WTC11 (cell line): ENCODE results near the gene TSR3. TPM values are rescaled to one million over a fixed set of nuclear protein-coding genes. Genes with fewer than 3 reads are reported as not detected.

ENCODE experiments used
- ATAC-seq: fragments of 200-7000 bp; cut with Tn5 transposase; 2 replicates; pipeline ENCODE4 v1.10.0; 2021; ENCODE audit warnings: mild to moderate bottlenecking, moderate library complexity
- CTCF ChIA-PET: fragments of 300-600 bp; sonication (Branson Sonifier 250); formaldehyde crosslinking; loops from one replicate; lab custom pipeline; 2021; ENCODE audit warnings: antibody characterized with exemption; lab: Charles Lee
- POLR2A ChIA-PET: fragments of 350-600 bp; sonication (Branson Sonifier 250); formaldehyde crosslinking; loops from one replicate; lab custom pipeline; 2021; ENCODE audit warnings: antibody characterized with exemption; lab: Charles Lee
- DNase-seq: peaks from one replicate; pipeline ENCODE4 v3.0.0; 2021; ENCODE audit warnings: low spot score
- H3K27ac Mint-ChIP-seq: 2 replicates; pipeline ENCODE4 v1.8.0; 2021; ENCODE audit warnings: mixed read lengths
- H3K27me3 Mint-ChIP-seq: 2 replicates; pipeline ENCODE4 v1.8.0; 2021; ENCODE audit warnings: low read depth, mild to moderate bottlenecking, moderate library complexity, mixed read lengths
- H3K36me3 Mint-ChIP-seq: 2 replicates; pipeline ENCODE4 v1.8.0; 2021; ENCODE audit warnings: mixed read lengths
- H3K4me1 Mint-ChIP-seq: 2 replicates; pipeline ENCODE4 v1.8.0; 2022; ENCODE audit warnings: mixed read lengths
- H3K4me3 Mint-ChIP-seq: 2 replicates; pipeline ENCODE4 v1.8.0; 2021; ENCODE audit warnings: mild to moderate bottlenecking, moderate library complexity, mixed read lengths
- H3K9me3 Mint-ChIP-seq: 2 replicates; pipeline ENCODE4 v1.8.0; 2021; ENCODE audit warnings: mixed read lengths
- ATF1 ChIP-seq: sonication (generic); formaldehyde crosslinking; IDR thresholded peaks from 2 replicates; pipeline ENCODE4 v1.8.1; 2023; ENCODE audit warnings: mild to moderate bottlenecking, moderate library complexity, missing genetic modification reagents
- EMX1 ChIP-seq: fragments of 250-450 bp; sonication (Bioruptor Pico); IDR thresholded peaks from 2 replicates; pipeline ENCODE4 v1.8.0; 2021; ENCODE audit warnings: mild to moderate bottlenecking
- ESRRA ChIP-seq: sonication (generic); formaldehyde crosslinking; IDR thresholded peaks from 2 replicates; pipeline ENCODE4 v1.8.1; 2022; ENCODE audit warnings: mild to moderate bottlenecking, missing genetic modification reagents, borderline replicate concordance
- FOXK1 ChIP-seq: sonication (generic); formaldehyde crosslinking; IDR thresholded peaks from 2 replicates; pipeline ENCODE4 v1.8.0; 2022; ENCODE audit warnings: mild to moderate bottlenecking, moderate library complexity, missing genetic modification reagents
- IRF2 ChIP-seq: sonication (generic); formaldehyde crosslinking; IDR thresholded peaks from 2 replicates; pipeline ENCODE4 v1.8.0; 2022; ENCODE audit warnings: low read depth, missing genetic modification reagents, borderline replicate concordance
- MYBL2 ChIP-seq: sonication (generic); formaldehyde crosslinking; IDR thresholded peaks from 2 replicates; pipeline ENCODE4 v1.8.1; 2023; ENCODE audit warnings: mild to moderate bottlenecking, moderate library complexity, missing genetic modification reagents
- NR3C1 ChIP-seq: sonication (generic); formaldehyde crosslinking; conservative IDR thresholded peaks from 2 replicates; pipeline ENCODE4 v1.8.1; 2023; ENCODE audit warnings: low read depth, mild to moderate bottlenecking, missing genetic modification reagents
- SOX15 ChIP-seq: fragments of 250-450 bp; sonication (Bioruptor Pico); IDR thresholded peaks from 2 replicates; pipeline ENCODE4 v1.9.0; 2021; ENCODE audit warnings: mild to moderate bottlenecking
- TP53 ChIP-seq: sonication (generic); formaldehyde crosslinking; IDR thresholded peaks from 2 replicates; pipeline ENCODE4 v1.8.1; 2023; ENCODE audit warnings: mild to moderate bottlenecking, missing genetic modification reagents
- ZNF416 ChIP-seq: fragments of 250-450 bp; sonication (Bioruptor Pico); IDR thresholded peaks from 2 replicates; pipeline ENCODE4 v1.9.0; 2021; ENCODE audit warnings: mild to moderate bottlenecking, inconsistent platforms
- ZNF671 ChIP-seq: fragments of 250-450 bp; sonication (Bioruptor Pico); IDR thresholded peaks from 2 replicates; pipeline ENCODE4 v1.8.0; 2021; ENCODE audit warnings: mild to moderate bottlenecking
- total RNA-seq: library from RNA; stranded (reverse); gene quantifications from 3 replicates; pipeline ENCODE4 v1.2.3, GENCODE V29; 2021
- TF ChIP-seq, protein P1 (sequence below): fragments of 250-450 bp; sonication (Bioruptor Pico); IDR thresholded peaks from 2 replicates; pipeline ENCODE4 v1.9.0; 2021; ENCODE audit warnings: moderate library complexity, mild to moderate bottlenecking, inconsistent platforms, borderline replicate concordance
- TF ChIP-seq, protein P2 (sequence below): sonication (generic); formaldehyde crosslinking; IDR thresholded peaks from 2 replicates; pipeline ENCODE4 v1.8.1; 2022; ENCODE audit warnings: low read depth, mild to moderate bottlenecking, moderate library complexity, missing genetic modification reagents, borderline replicate concordance
- TF ChIP-seq, protein P3 (sequence below): sonication (generic); formaldehyde crosslinking; IDR thresholded peaks from 2 replicates; pipeline ENCODE4 v1.8.1; 2023; ENCODE audit warnings: mild to moderate bottlenecking, missing genetic modification reagents
- TF ChIP-seq, protein P4 (sequence below): sonication (generic); formaldehyde crosslinking; IDR thresholded peaks from 2 replicates; pipeline ENCODE4 v1.8.0; 2022; ENCODE audit warnings: mild to moderate bottlenecking, missing genetic modification reagents
- TF ChIP-seq, protein P5 (sequence below): sonication (generic); formaldehyde crosslinking; IDR thresholded peaks from 2 replicates; pipeline ENCODE4 v1.8.1; 2023; ENCODE audit warnings: mild to moderate bottlenecking, moderate library complexity, missing genetic modification reagents
- TF ChIP-seq, protein P6 (sequence below): fragments of 250-450 bp; sonication (Bioruptor Pico); conservative IDR thresholded peaks from 2 replicates; pipeline ENCODE4 v1.9.0; 2021; ENCODE audit warnings: mild to moderate bottlenecking

TSR3 gene
- total RNA-seq, 1 experiment from 2014 or later, result 66.3 TPM

DNA sequence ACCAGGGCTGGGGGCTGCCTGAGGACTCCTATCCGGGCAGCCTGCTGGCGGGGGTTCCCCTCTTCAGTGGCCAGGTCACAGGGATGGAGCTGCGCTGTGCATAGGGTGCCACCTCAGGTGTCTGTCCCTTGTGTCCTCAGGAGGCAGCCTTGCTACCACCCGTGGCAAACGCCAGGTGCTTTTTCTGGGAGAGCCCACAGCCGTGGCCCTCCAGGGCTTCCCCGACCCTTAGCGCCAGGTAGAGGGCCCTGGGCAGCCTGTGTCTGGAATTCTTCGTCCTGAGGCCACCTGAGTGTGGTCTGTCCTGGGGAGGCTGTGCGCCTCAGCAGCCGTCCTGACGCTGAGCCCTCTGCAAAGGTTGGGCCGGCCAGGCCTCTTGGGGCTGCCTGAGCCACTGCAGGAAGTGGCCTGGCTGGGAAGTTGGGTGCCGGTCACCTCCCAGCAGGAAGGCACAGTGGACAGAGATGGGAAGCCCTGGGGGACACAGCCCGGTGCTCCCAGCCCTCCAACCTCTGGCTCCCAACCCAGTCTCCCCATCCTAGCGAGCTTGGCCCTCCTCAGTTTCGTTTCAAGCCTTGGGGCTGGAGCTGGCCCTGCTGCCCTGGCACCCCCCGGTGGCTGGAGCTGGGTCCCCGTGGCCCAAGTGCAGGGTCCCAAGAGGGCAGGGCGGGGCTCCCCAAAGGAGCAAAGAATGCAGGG, 25.9 kb downstream of the TSR3 start:
- no peaks in the 10 kb centered on the region for H3K27me3 Mint-ChIP-seq
- no peak for DNase-seq
- ChIA-PET CTCF (interaction anchor here (0.8 to 3.3 kb wide), 8 partner anchors 9 to 118 kb away, joined by 3 to 15 read pairs (median 4); no protein-coding TSS in a partner anchor), POLR2A (interaction anchor here (0.5 to 1.9 kb wide), 2 partner anchors 17 to 74 kb away, joined by 3 to 5 read pairs; partner anchors contain the start of gene UBE2I)
- peaks cover 17% of the 10 kb centered on the region for H3K36me3 Mint-ChIP-seq
- no peaks in the 10 kb centered on the region for H3K9me3 Mint-ChIP-seq
- H3K27ac Mint-ChIP-seq, result no peak overlapping the region
- TF ChIP-seq NR3C1 (no peak), ZNF671 (CRISPR knock-in tag) (0 out of 2 replicates have a peak, but pooled peaks have one; percentile 17), EMX1 (CRISPR knock-in tag) (peak; percentile 69)
- H3K4me3 Mint-ChIP-seq, result no peak overlapping the region
- ATAC-seq, result peak; percentile 13
- peaks cover 5% of the 10 kb centered on the region; the same call in 1 of the 2 replicates for H3K4me1 Mint-ChIP-seq

DNA sequence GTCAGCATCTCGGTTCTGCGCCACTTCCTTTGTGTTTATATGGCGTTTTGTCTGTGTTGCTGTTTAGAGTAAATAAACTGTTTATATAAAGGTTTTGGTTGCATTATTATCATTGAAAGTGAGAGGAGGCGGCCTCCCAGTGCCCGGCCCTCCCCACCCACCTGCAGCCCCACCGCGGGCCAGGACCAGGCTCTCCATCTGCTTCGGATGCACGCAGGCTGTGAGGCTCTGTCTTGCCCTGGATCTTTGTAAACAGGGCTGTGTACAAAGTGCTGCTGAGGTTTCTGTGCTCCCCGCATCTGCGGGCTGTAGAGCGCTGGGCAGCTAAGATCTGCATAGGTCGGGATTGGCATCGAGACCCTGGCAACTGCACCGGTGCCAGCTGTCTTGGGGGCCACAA, 26.4 kb downstream of the TSR3 start:
- DNase-seq (no peak), ATAC-seq (no peak)
- H3K4me3 Mint-ChIP-seq, result no peak overlapping the region
- H3K27ac Mint-ChIP-seq, result no peak overlapping the region
- H3K9me3 Mint-ChIP-seq, result no peaks in the 10 kb centered on the region
- H3K4me1 Mint-ChIP-seq, result peaks cover 5% of the 10 kb centered on the region; the same call in 1 of the 2 replicates
- H3K36me3 Mint-ChIP-seq, result peaks cover 20% of the 10 kb centered on the region
- no peak for TF ChIP-seq ATF1 (CRISPR knock-in tag)
- no peak for TF ChIP-seq ZNF416 (CRISPR knock-in tag)
- TF ChIP-seq, protein P1, sequence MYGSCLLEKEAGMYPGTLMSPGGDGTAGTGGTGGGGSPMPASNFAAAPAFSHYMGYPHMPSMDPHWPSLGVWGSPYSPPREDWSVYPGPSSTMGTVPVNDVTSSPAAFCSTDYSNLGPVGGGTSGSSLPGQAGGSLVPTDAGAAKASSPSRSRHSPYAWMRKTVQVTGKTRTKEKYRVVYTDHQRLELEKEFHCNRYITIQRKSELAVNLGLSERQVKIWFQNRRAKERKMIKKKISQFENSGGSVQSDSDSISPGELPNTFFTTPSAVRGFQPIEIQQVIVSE, result no peak
- TF ChIP-seq SOX15 (CRISPR knock-in tag), result no peak
- TF ChIP-seq MYBL2, result no peak
- TF ChIP-seq FOXK1, result no peak
- TF ChIP-seq, protein P2, sequence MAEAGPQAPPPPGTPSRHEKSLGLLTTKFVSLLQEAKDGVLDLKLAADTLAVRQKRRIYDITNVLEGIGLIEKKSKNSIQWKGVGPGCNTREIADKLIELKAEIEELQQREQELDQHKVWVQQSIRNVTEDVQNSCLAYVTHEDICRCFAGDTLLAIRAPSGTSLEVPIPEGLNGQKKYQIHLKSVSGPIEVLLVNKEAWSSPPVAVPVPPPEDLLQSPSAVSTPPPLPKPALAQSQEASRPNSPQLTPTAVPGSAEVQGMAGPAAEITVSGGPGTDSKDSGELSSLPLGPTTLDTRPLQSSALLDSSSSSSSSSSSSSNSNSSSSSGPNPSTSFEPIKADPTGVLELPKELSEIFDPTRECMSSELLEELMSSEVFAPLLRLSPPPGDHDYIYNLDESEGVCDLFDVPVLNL (CRISPR knock-in tag), result no peak
- TF ChIP-seq, protein P3, sequence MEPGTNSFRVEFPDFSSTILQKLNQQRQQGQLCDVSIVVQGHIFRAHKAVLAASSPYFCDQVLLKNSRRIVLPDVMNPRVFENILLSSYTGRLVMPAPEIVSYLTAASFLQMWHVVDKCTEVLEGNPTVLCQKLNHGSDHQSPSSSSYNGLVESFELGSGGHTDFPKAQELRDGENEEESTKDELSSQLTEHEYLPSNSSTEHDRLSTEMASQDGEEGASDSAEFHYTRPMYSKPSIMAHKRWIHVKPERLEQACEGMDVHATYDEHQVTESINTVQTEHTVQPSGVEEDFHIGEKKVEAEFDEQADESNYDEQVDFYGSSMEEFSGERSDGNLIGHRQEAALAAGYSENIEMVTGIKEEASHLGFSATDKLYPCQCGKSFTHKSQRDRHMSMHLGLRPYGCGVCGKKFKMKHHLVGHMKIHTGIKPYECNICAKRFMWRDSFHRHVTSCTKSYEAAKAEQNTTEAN (CRISPR knock-in tag), result no peak
- TF ChIP-seq ESRRA, result no peak
- TF ChIP-seq IRF2, result no peak
- POLR2A ChIA-PET, result no interaction called here
- CTCF ChIA-PET, result interaction anchor here (1.3 to 3.3 kb wide), 4 partner anchors 9 to 36 kb away, joined by 3 to 15 read pairs (median 4); no protein-coding TSS in a partner anchor
- H3K27me3 Mint-ChIP-seq, result no peaks in the 10 kb centered on the region

DNA sequence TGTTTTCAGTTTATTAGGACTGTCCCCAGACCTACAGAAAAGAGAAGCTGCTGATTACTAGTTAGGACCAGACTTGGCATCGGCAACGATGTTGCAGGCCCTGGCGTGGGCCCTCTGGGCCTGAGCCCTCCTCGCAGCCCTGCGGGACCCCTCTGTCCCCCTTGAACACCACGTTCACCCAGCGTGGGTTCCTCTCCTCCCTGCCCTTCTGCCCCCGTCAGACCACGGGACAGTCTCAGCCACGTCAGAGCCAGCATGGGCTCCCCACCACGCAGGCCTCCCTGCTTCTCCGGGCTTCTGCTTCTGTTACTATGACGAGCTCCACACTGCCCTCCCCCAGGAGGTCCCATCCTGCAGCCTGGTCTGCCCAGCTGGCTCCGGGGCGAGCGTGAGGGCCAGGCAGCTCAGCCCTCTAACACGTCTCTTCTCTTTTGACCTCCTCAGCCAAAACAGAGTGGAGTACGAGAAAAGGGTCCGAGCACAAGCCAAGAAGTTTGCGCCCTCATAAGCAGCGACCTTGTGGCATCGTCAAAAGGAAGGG, 27.3 kb downstream of the TSR3 start:
- Mint-ChIP-seq H3K4me1 (peaks cover 5% of the 10 kb centered on the region; the same call in 1 of the 2 replicates), H3K27ac (no peak overlapping the region; the same call in none of the 2 replicates), H3K27me3 (no peaks in the 10 kb centered on the region), H3K9me3 (no peaks in the 10 kb centered on the region), H3K36me3 (peaks cover 28% of the 10 kb centered on the region), H3K4me3 (no peak overlapping the region)
- ChIA-PET CTCF (interaction anchor here (0.7 to 3.3 kb wide), 3 partner anchors 15 to 35 kb away, joined by 3 to 15 read pairs (median 5); partner anchors contain the start of gene UBE2I), POLR2A (no interaction called here)
- no peak for TF ChIP-seq TP53 (CRISPR knock-in tag)
- TF ChIP-seq, protein P4, sequence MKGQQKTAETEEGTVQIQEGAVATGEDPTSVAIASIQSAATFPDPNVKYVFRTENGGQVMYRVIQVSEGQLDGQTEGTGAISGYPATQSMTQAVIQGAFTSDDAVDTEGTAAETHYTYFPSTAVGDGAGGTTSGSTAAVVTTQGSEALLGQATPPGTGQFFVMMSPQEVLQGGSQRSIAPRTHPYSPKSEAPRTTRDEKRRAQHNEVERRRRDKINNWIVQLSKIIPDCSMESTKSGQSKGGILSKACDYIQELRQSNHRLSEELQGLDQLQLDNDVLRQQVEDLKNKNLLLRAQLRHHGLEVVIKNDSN (CRISPR knock-in tag), result no peak
- TF ChIP-seq, protein P5, sequence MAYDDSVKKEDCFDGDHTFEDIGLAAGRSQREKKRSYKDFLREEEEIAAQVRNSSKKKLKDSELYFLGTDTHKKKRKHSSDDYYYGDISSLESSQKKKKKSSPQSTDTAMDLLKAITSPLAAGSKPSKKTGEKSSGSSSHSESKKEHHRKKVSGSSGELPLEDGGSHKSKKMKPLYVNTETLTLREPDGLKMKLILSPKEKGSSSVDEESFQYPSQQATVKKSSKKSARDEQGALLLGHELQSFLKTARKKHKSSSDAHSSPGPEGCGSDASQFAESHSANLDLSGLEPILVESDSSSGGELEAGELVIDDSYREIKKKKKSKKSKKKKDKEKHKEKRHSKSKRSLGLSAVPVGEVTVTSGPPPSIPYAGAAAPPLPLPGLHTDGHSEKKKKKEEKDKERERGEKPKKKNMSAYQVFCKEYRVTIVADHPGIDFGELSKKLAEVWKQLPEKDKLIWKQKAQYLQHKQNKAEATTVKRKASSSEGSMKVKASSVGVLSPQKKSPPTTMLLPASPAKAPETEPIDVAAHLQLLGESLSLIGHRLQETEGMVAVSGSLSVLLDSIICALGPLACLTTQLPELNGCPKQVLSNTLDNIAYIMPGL (CRISPR knock-in tag), result no peak
- TF ChIP-seq, protein P6, sequence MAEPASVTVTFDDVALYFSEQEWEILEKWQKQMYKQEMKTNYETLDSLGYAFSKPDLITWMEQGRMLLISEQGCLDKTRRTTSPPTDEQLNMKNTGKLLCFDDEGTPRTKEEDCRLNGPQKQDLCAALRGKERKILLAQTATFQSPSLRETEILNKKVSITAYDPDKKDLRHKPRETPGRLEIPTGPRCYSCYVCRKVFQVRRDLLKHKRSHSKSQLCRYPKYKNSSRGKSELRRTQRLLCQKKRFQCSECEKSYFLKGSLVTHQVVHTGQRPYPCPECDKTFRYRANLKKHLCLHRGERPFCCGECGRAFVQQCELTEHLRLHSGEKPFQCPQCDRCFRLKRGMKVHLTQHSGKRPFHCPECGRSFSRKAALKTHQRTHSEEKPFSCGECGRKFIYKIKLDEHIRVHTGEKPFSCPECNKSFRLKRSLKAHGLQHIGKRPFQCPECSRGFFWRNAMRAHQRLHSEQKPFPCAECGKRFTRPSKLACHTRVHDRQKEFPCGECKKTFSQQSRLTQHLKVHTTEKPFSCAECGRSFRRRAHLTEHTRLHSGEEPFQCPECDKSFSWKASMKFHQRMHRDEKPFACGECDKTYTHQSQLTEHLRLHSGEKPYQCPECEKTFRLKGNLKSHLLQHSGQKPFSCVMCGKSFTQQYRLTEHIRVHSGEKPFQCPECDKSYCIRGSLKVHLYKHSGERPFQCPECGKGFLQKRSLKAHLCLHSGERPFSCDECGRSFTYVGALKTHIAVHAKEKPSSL, result no peak
- ATAC-seq, result no peak; the same call in 1 of the 2 replicates
- no peak for DNase-seq
